GM23248 (cell line): Measurements from ENCODE around the gene RBMS3.

Experiments used
- EZH2 ChIP-seq: fragments of 200-600 bp; sonication (generic); IDR thresholded peaks from 2 replicates; pipeline ENCODE4 v1.6.1; 2018; ENCODE audit warnings: antibody characterized with exemption, mild to moderate bottlenecking; ENCODE audit not compliant: insufficient read depth, poor library complexity, severe bottlenecking
- EZH2phosphoT487 ChIP-seq: fragments of 200-600 bp; sonication (generic); IDR thresholded peaks from 2 replicates; pipeline ENCODE4 v1.6.1; 2018; ENCODE audit warnings: antibody characterized with exemption, moderate library complexity, mild to moderate bottlenecking, low read depth; ENCODE audit not compliant: insufficient read depth

GRCh38 chr3:29333576-29333975 lies 52.7 kb downstream of the RBMS3 start:
- no peak for TF ChIP-seq EZH2
- no peak for TF ChIP-seq EZH2phosphoT487
